Effector memory CD4-positive, alpha-beta T cell (primary cell): ENCODE measurements around the gene OR2AG1.

ENCODE experiments used
- DNase-seq, 3 donors: peaks; one replicate each; pipeline ENCODE4 v3.0.0-alpha.2; 2020
- H3K27ac ChIP-seq: 2 replicates; pipeline ENCODE4 v1.7.0; 2013; ENCODE audit warnings: mild to moderate bottlenecking, low read length, moderate library complexity; ENCODE audit not compliant: insufficient read depth, poor library complexity, severe bottlenecking
- H3K27me3 ChIP-seq: replicated peaks from 2 replicates; pipeline ENCODE4 v1.7.0; 2013; ENCODE audit warnings: mild to moderate bottlenecking, low read length; ENCODE audit not compliant: insufficient read depth, control insufficient read depth, poor library complexity, severe bottlenecking
- H3K36me3 ChIP-seq: 2 replicates; pipeline ENCODE4 v1.7.0; 2013; ENCODE audit warnings: mild to moderate bottlenecking, low read length, moderate library complexity; ENCODE audit not compliant: control insufficient read depth, insufficient read depth
- H3K4me1 ChIP-seq: 2 replicates; pipeline ENCODE4 v1.7.0; 2013; ENCODE audit warnings: low read length, mild to moderate bottlenecking; ENCODE audit not compliant: control insufficient read depth, insufficient read depth, poor library complexity, severe bottlenecking
- H3K4me3 ChIP-seq: 2 replicates; pipeline ENCODE4 v1.7.0; 2013; ENCODE audit warnings: low read length, low read depth, mild to moderate bottlenecking; ENCODE audit not compliant: insufficient read depth, poor library complexity, severe bottlenecking
- H3K9me3 ChIP-seq: 2 replicates; pipeline ENCODE4 v1.7.0; 2013; ENCODE audit warnings: mild to moderate bottlenecking, low read length, moderate library complexity; ENCODE audit not compliant: control insufficient read depth
- total RNA-seq, 3 donors: gene quantifications; one replicate each; lab custom pipeline; 2026; lab: John Stamatoyannopoulos, UW

OR2AG1 gene
- 0 reads per million in 3 donors for total RNA-seq

DNA sequence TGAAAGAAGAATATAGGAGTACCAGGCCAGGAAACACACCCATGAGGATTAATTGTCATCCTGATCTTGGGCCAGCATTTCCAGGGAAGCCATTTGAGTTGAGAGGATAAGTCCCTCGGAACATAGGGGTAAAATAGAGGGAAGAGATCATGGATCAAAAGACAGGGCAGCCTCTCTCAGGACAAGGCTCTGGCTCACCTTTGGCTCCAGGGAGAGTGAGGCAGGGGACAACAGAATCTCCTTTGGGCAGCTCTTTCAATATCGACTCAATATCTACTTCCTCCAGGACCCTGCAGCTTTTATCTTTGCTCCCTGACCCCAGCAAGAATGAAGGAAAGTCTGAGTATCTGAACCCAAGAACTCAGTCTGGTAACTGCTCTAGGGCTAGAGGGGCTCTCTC, at the start of gene OR2AG1:
OR2AG1 (plus strand) TSS at position 301 of the 400 bp plus-strand sequence. CDS start 2,018 bp downstream, outside the sequence.
- Histone ChIP-seq H3K4me1 (no peaks in the 10 kb centered on the region), H3K27ac (no peak within 1 kb of the TSS), H3K9me3 (no peaks in the 10 kb centered on the region), H3K4me3 (no peak within 1 kb of the TSS), H3K36me3 (no peaks in the 10 kb centered on the region), H3K27me3 (no peaks in the 10 kb centered on the region)
- no peak for DNase-seq

- Histone ChIP-seq H3K4me1 (peaks cover 49% of the 10 kb centered on the region), H3K27ac (peak overlapping the region; percentile 59), H3K4me3 (no peak overlapping the region), H3K27me3 (no peaks in the 10 kb centered on the region), H3K9me3 (no peaks in the 10 kb centered on the region), H3K36me3 (no peaks in the 10 kb centered on the region)
- DNase-seq = peak in 1 of 3 donors; percentile 9
These were observed 49.2 kb upstream of the OR2AG1 start for GRCh38 chr11:6733326-6734275.

GRCh38 chr11:6734616-6735015, 48.2 kb upstream of the OR2AG1 start:
- H3K27ac ChIP-seq = peak overlapping the region; percentile 58
- no peak for DNase-seq
- H3K4me1 ChIP-seq = peaks cover 51% of the 10 kb centered on the region

DNA sequence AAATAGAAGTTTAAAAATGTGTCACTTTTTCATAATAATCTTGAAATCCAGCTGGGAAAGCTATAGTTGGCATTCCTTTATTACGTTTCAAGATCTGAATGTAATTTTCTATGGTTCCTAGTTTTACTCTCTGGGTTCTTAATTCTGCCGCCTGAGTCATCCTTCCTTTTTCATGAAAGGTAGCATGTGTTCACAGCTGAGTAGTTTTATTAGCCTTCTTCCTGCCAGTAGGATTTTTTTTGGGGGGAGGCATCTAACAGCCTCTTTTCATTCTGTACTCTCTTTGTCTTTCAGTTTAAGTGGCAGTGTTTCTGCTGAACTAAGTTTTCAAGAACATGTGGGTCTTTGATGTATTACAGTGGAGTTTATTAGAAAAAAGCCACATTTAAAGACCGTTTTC, 47.5 kb upstream of the OR2AG1 start:
- peak overlapping the region; percentile 58 for H3K27ac ChIP-seq
- DNase-seq = no peak
- peaks cover 51% of the 10 kb centered on the region for H3K4me1 ChIP-seq
- no peaks in the 10 kb centered on the region for H3K27me3 ChIP-seq
- H3K9me3 ChIP-seq = no peaks in the 10 kb centered on the region
- no peaks in the 10 kb centered on the region for H3K36me3 ChIP-seq
- H3K4me3 ChIP-seq = no peak overlapping the region

More at GRCh38 chr11:6734616-6735015, 48.2 kb upstream of the OR2AG1 start:
- no peak overlapping the region for H3K4me3 ChIP-seq
- H3K36me3 ChIP-seq = no peaks in the 10 kb centered on the region
- no peaks in the 10 kb centered on the region for H3K27me3 ChIP-seq
- H3K9me3 ChIP-seq = no peaks in the 10 kb centered on the region

GRCh38 chr11:6736495-6737121, 46.2 kb upstream of the OR2AG1 start:
- Histone ChIP-seq H3K27ac (peak overlapping the region; percentile 58), H3K27me3 (no peaks in the 10 kb centered on the region), H3K9me3 (no peaks in the 10 kb centered on the region), H3K4me1 (peaks cover 51% of the 10 kb centered on the region), H3K36me3 (no peaks in the 10 kb centered on the region), H3K4me3 (no peak overlapping the region)
- no peak for DNase-seq

GRCh38 chr11:6737872-6738466, 44.9 kb upstream of the OR2AG1 start:
- Histone ChIP-seq H3K4me1 (peaks cover 50% of the 10 kb centered on the region), H3K27ac (peak overlapping the region; percentile 58)

GRCh38 chr11:6738590-6738989, 44.2 kb upstream of the OR2AG1 start:
- H3K36me3 ChIP-seq = no peaks in the 10 kb centered on the region
- no peak overlapping the region for H3K4me3 ChIP-seq
- DNase-seq = no peak
- H3K27me3 ChIP-seq = no peaks in the 10 kb centered on the region
- H3K27ac ChIP-seq = peak overlapping the region; percentile 15
- peaks cover 44% of the 10 kb centered on the region for H3K4me1 ChIP-seq
- no peaks in the 10 kb centered on the region for H3K9me3 ChIP-seq

More at GRCh38 chr11:6737872-6738466, 44.9 kb upstream of the OR2AG1 start:
- H3K9me3 ChIP-seq = no peaks in the 10 kb centered on the region
- peak; percentile 26 to 57 (median 33) for DNase-seq
- no peaks in the 10 kb centered on the region for H3K36me3 ChIP-seq
- no peak overlapping the region for H3K4me3 ChIP-seq
- H3K27me3 ChIP-seq = no peaks in the 10 kb centered on the region

DNA sequence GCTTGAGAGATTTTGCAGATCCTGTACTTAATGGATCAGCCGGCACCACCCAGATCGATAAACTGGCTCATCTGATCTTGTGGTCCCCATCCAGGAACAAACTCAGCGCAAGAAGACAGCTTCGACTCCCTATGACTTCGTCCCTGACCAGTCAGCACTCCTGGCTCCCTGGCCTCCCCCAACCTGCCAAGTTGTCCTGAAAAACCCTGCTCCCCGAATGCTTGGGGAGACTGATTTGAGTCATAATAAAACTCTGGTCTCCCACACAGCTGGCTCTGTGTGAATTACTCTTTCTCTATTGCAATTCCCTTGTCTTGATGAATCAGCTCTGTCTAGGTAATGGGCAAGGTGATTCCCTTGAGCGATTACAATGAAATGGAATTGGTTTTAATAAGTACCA, 40.6 kb upstream of the OR2AG1 start:
- Histone ChIP-seq H3K4me3 (peak overlapping the region; percentile 69), H3K9me3 (no peaks in the 10 kb centered on the region), H3K27me3 (no peaks in the 10 kb centered on the region), H3K36me3 (no peaks in the 10 kb centered on the region), H3K27ac (peak overlapping the region; percentile 79), H3K4me1 (peaks cover 28% of the 10 kb centered on the region)
- DNase-seq = no peak

GRCh38 chr11:6745018-6745417, 37.8 kb upstream of the OR2AG1 start:
- Histone ChIP-seq H3K4me1 (peaks cover 26% of the 10 kb centered on the region), H3K9me3 (no peaks in the 10 kb centered on the region), H3K27ac (peak overlapping the region; percentile 79), H3K27me3 (no peaks in the 10 kb centered on the region), H3K36me3 (no peaks in the 10 kb centered on the region), H3K4me3 (peak overlapping the region; percentile 69)
- DNase-seq = no peak
